HG02885 (cell line): ENCODE results near the gene PCDHGB6.
"Not testable (repeated sequence)": the region's sequence is repeated elsewhere in the genome, so short reads cannot be mapped to it uniquely, and the experiment has no call there.

Source experiments
- ATAC-seq: cut with Tn5 transposase; IDR thresholded peaks from one replicate; pipeline ENCODE4 v1.9.1; 2021; ENCODE audit warnings: mild to moderate bottlenecking; ENCODE audit not compliant: unreplicated experiment, poor library complexity

Gene PCDHGB6

DNA sequence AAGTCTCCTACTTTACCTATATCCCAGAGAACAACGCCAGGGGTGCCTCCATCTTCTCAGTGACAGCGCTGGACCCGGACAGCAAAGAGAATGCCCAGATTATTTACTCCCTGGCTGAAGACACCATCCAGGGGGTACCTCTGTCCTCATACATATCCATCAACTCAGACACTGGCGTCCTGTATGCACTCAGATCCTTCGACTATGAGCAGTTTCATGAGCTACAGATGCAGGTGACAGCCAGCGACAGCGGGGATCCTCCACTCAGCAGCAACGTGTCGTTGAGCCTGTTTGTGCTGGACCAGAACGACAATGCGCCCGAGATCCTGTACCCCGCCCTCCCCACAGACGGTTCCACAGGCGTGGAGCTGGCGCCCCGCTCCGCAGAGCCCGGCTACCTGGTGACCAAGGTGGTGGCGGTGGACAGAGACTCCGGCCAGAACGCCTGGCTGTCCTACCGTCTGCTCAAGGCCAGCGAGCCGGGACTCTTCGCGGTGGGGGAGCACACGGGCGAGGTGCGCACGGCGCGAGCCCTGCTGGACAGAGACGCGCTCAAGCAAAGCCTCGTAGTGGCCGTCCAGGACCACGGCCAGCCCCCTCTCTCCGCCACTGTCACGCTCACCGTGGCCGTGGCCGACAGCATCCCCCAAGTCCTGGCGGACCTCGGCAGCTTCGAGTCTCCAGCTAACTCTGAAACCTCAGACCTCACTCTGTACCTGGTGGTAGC is 6.9 kb downstream of the PCDHGB6 start:
- ATAC-seq, result not testable (repeated sequence)

DNA sequence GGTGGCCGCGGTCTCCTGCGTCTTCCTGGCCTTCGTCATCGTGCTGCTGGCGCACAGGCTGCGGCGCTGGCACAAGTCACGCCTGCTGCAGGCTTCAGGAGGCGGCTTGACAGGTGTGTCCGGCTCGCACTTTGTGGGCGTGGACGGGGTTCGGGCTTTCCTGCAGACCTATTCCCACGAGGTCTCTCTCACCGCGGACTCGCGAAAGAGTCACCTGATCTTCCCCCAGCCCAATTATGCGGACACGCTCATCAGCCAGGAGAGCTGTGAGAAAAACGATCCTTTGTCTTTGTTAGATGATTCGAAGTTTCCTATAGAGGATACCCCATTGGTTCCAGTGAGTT is 7.4 kb downstream of the PCDHGB6 start:
- not testable (repeated sequence) for ATAC-seq

GRCh38 chr5:141417494-141418172 is 9.8 kb downstream of the PCDHGB6 start, which contains the start of gene PCDHGB7:
PCDHGB7 (plus strand) TSS chr5:141417677; CDS start chr5:141417860, 183 bp downstream.
- peak; percentile 80 for ATAC-seq

DNA sequence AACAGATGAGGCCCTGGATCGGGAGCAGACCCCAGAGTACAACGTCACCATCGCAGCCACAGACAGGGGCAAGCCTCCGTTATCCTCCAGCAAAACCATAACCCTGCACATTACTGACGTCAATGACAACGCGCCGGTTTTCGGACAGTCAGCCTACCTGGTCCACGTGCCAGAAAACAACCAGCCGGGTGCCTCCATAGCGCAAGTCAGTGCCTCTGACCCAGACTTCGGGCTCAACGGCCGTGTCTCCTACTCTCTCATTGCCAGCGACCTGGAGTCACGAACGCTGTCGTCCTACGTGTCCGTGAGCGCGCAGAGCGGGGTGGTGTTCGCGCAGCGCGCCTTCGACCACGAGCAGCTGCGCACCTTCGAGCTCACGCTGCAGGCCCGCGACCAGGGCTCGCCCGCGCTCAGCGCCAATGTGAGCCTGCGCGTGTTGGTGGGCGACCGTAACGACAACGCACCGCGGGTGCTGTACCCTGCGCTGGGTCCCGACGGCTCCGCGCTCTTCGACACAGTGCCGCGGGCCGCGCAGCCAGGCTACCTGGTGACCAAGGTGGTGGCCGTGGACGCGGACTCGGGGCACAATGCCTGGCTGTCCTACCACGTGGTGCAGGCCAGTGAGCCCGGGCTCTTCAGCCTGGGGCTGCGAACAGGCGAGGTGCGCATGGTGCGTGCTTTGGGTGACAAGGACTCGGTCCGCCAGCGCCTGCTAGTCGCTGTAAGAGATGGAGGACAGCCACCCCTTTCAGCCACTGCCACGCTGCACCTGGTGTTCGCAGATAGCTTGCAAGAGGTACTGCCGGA is 11.5 kb downstream of the PCDHGB6 start:
- no peak for ATAC-seq

- peak; percentile 60 for ATAC-seq
Observed at GRCh38 chr5:141420855-141421488, 13.2 kb downstream of the PCDHGB6 start, which contains the start of gene PCDHGA11. PCDHGA11 (plus strand) TSS chr5:141421051; CDS start chr5:141421228, 177 bp downstream.

GRCh38 chr5:141421489-141421855 is 13.7 kb downstream of the PCDHGB6 start:
- ATAC-seq, result no peak

GRCh38 chr5:141422742-141423291 is 15.0 kb downstream of the PCDHGB6 start:
- no peak for ATAC-seq

- ATAC-seq, result no peak
Observed at GRCh38 chr5:141427783-141428426, 20.1 kb downstream of the PCDHGB6 start.

DNA sequence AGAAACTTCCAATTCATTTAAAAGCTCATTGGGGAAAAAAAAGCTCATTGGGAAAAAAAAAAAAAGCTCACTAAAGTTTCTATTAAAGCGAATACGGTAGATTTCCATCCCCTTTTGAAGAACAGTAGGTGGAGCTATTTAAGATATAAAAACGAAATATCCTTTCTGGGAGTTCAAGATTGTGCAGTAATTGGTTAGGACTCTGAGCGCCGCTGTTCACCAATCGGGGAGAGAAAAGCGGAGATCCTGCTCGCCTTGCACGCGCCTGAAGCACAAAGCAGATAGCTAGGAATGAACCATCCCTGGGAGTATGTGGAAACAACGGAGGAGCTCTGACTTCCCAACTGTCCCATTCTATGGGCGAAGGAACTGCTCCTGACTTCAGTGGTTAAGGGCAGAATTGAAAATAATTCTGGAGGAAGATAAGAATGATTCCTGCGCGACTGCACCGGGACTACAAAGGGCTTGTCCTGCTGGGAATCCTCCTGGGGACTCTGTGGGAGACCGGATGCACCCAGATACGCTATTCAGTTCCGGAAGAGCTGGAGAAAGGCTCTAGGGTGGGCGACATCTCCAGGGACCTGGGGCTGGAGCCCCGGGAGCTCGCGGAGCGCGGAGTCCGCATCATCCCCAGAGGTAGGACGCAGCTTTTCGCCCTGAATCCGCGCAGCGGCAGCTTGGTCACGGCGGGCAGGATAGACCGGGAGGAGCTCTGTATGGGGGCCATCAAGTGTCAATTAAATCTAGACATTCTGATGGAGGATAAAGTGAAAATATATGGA is 22.7 kb downstream of the PCDHGB6 start, which contains the start of gene PCDHGA12:
TSS of gene PCDHGA12 (plus strand) at position 176 of the 782 bp plus-strand sequence. CDS start at position 429, 253 bp downstream.
- peak; percentile 87 for ATAC-seq

DNA sequence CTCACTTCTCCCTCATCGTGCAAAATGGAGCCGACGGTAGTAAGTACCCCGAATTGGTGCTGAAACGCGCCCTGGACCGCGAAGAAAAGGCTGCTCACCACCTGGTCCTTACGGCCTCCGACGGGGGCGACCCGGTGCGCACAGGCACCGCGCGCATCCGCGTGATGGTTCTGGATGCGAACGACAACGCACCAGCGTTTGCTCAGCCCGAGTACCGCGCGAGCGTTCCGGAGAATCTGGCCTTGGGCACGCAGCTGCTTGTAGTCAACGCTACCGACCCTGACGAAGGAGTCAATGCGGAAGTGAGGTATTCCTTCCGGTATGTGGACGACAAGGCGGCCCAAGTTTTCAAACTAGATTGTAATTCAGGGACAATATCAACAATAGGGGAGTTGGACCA is 23.5 kb downstream of the PCDHGB6 start:
- peak; percentile 51 for ATAC-seq

GRCh38 chr5:141432308-141432707 is 24.5 kb downstream of the PCDHGB6 start:
- ATAC-seq, result not testable (repeated sequence)

DNA sequence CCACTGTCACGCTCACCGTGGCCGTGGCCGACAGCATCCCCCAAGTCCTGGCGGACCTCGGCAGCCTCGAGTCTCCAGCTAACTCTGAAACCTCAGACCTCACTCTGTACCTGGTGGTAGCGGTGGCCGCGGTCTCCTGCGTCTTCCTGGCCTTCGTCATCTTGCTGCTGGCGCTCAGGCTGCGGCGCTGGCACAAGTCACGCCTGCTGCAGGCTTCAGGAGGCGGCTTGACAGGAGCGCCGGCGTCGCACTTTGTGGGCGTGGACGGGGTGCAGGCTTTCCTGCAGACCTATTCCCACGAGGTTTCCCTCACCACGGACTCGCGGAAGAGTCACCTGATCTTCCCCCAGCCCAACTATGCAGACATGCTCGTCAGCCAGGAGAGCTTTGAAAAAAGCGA is 24.9 kb downstream of the PCDHGB6 start:
- not testable (repeated sequence) for ATAC-seq

GRCh38 chr5:141434006-141434405 is 26.2 kb downstream of the PCDHGB6 start:
- ATAC-seq, result no peak

DNA sequence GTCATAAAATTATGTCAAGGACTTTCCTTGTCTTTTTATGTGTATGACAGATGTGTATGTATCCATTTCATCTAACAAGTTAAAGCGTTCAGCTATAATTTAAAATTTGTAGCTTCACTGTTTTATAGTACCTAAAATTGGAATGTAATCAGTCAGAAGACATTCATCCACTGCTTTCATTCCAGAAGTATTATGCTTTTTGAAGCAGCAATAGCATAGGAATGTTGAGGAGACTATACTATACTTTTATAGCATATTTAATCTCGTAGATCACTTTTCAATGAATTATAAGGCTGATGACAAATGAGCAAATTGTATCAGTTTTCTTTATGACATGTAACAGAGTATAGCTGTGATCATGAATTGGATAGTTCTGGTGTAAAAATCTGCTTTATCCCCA is 29.4 kb downstream of the PCDHGB6 start:
- ATAC-seq, result no peak

- ATAC-seq, result no peak
Observed at GRCh38 chr5:141439411-141440141, 31.8 kb downstream of the PCDHGB6 start.

GRCh38 chr5:141440341-141440740 is 32.5 kb downstream of the PCDHGB6 start:
- no peak for ATAC-seq

GRCh38 chr5:141441571-141442170 is 33.9 kb downstream of the PCDHGB6 start:
- ATAC-seq, result no peak
